ENCODE measurements around the gene LNPK. TPM values are rescaled to one million over a fixed set of nuclear protein-coding genes. Genes with fewer than 3 reads are reported as not detected.

LNPK gene
- total RNA-seq, 2 donors from 2014 or later = 13.5 to 25.5 TPM

DNA sequence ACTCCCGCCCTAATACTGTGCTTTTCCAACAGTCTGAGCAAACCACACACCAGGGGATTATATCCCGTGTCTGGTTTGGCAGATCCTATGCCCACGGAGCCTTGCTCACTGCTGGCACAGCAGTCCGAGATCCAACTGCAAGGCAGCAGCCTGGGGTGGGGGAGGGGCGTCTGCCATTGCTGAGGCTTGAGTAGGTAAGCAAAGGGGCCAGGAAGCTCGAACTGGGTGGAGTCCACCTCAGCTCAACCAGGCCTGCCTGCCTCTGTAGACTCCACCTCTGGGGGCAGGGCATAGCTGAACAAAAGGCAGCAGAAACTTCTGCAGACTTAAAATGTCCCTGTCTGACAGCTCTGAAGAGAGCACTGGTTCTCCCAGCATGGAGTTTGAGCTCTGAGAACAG, 44.2 kb downstream of the LNPK start:
- Histone ChIP-seq H3K27ac (no peak overlapping the region), H3K9me3 (peaks cover 4% of the 10 kb centered on the region), H3K4me1 (ENCODE audit: control insufficient read depth in 1 of 2, low read depth in 2 of 2) (no peaks in the 10 kb centered on the region), H3K4me3 (no peak overlapping the region), H3K27me3 (replicated peaks; ENCODE audit: insufficient read depth) (no peaks in the 10 kb centered on the region), H3K36me3 (peaks cover 9% of the 10 kb centered on the region)
- no peak for TF ChIP-seq CTCF (IDR thresholded peaks at IDR 0.05)
- ATAC-seq (ENCODE audit: insufficient number of reproducible peaks, low FRiP score, low read depth) (no peak), DNase-seq (ENCODE audit: low spot score) (no peak)

DNA sequence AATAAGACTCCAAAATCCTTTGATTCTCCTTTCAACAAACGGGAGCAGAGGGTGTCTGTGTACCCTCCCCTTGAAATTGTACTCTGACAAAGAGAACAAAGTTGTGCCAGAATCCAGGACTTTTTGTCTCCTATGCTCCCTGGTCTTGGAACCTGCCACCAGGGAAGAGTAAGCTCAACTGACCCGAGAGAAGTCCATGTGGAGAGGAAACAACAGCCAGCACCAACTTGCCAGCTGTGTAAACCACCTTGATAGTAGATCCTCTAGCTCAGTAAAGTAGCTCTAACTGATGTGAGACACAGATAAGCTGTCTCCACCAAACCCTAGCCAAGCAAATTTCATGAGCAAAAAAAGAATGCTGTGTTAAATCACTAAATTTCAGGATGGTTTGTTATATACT, 46.9 kb downstream of the LNPK start:
- Histone ChIP-seq H3K4me1 (ENCODE audit: control insufficient read depth in 1 of 2, low read depth in 2 of 2) (no peaks in the 10 kb centered on the region), H3K4me3 (no peak overlapping the region), H3K9me3 (no peaks in the 10 kb centered on the region), H3K27ac (no peak overlapping the region), H3K36me3 (peaks cover 9% of the 10 kb centered on the region), H3K27me3 (replicated peaks; ENCODE audit: insufficient read depth) (no peaks in the 10 kb centered on the region)
- no peak for ATAC-seq (ENCODE audit: insufficient number of reproducible peaks, low FRiP score, low read depth)
- TF ChIP-seq CTCF (IDR thresholded peaks at IDR 0.05) = no peak
- no peak for DNase-seq (ENCODE audit: low spot score)

DNA sequence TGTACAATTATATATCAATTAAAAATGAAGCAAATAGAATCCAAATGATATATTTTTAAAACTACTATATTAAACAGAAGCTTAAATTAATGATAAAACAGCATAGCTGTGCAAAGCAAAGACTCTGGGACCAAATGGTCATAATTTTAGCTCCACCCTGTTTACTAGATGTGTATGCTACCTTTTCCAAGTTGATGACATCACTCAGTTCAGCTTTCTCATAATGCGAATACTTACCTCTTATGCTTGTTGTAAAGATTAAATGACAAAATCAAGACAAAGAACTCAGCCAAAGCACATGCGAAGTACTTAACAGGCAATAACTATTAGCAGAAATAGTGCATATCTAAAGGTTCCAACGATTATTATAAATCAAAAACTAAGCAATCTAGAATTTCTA, 51.6 kb downstream of the LNPK start:
- H3K4me1 ChIP-seq (ENCODE audit: control insufficient read depth in 1 of 2, low read depth in 2 of 2) = no peaks in the 10 kb centered on the region
- H3K27ac ChIP-seq = no peak overlapping the region
- no peaks in the 10 kb centered on the region for H3K9me3 ChIP-seq
- H3K36me3 ChIP-seq = no peaks in the 10 kb centered on the region
- H3K27me3 ChIP-seq (replicated peaks; ENCODE audit: insufficient read depth) = no peaks in the 10 kb centered on the region
- H3K4me3 ChIP-seq = no peak overlapping the region
- TF ChIP-seq CTCF (IDR thresholded peaks at IDR 0.05) = no peak
- ATAC-seq (ENCODE audit: insufficient number of reproducible peaks, low FRiP score, low read depth) (no peak), DNase-seq (ENCODE audit: low spot score) (no peak)

DNA sequence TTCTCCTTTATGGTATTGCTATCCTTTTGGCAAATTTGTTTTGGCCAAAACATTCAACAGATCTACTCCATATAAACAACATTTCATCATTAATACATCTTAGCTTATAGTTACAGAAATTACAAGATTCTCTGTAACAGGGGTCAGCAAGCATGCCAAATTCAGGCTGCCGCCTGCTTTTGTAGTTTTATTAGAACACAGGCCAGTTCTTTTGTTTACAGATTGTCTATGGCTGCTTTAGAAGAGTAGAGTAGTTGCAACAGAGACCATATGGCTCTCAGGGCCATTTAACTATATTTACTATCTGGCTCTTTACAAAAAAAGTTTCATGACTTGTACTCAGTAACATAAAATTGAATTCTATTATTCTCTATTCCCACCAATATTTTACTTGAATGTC, 53.9 kb downstream of the LNPK start:
- no peaks in the 10 kb centered on the region for H3K4me1 ChIP-seq (ENCODE audit: control insufficient read depth in 1 of 2, low read depth in 2 of 2)
- TF ChIP-seq CTCF (IDR thresholded peaks at IDR 0.05) = no peak

GRCh38 chr2:175947073-175947472, 55.0 kb downstream of the LNPK start:
- Histone ChIP-seq H3K4me1 (ENCODE audit: control insufficient read depth in 1 of 2, low read depth in 2 of 2) (no peaks in the 10 kb centered on the region), H3K9me3 (peaks cover 2% of the 10 kb centered on the region), H3K4me3 (no peak overlapping the region), H3K27ac (no peak overlapping the region), H3K27me3 (replicated peaks; ENCODE audit: insufficient read depth) (no peaks in the 10 kb centered on the region), H3K36me3 (no peaks in the 10 kb centered on the region)
- no peak for DNase-seq (ENCODE audit: low spot score)
- no peak for TF ChIP-seq CTCF (IDR thresholded peaks at IDR 0.05)
- no peak for ATAC-seq (ENCODE audit: insufficient number of reproducible peaks, low FRiP score, low read depth)

More for the DNA sequence above, 53.9 kb downstream of the LNPK start:
- Histone ChIP-seq H3K9me3 (no peaks in the 10 kb centered on the region), H3K36me3 (no peaks in the 10 kb centered on the region), H3K27ac (no peak overlapping the region), H3K4me3 (no peak overlapping the region), H3K27me3 (replicated peaks; ENCODE audit: insufficient read depth) (no peaks in the 10 kb centered on the region)
- ATAC-seq (ENCODE audit: insufficient number of reproducible peaks, low FRiP score, low read depth) (no peak), DNase-seq (ENCODE audit: low spot score) (no peak)

Measured in thoracic aorta (tissue), 2 donors.